HG02642 (cell line): Measurements from ENCODE around the gene NFAM1.

ENCODE experiments used
- ATAC-seq: cut with Tn5 transposase; IDR thresholded peaks from one replicate; pipeline ENCODE4 v1.9.1; 2021; ENCODE audit warnings: mild to moderate bottlenecking; ENCODE audit not compliant: unreplicated experiment, poor library complexity

Gene NFAM1

GRCh38 chr22:42439821-42440674 is 7.8 kb upstream of the NFAM1 start:
- no peak for ATAC-seq

- no peak for ATAC-seq
These were observed 6.9 kb upstream of the NFAM1 start for GRCh38 chr22:42439021-42439567.

GRCh38 chr22:42438293-42438650 is 6.1 kb upstream of the NFAM1 start:
- ATAC-seq: no peak

- ATAC-seq: peak; percentile 70
These were observed 5.5 kb upstream of the NFAM1 start for GRCh38 chr22:42437488-42438292.

- no peak for ATAC-seq
These were observed 4.2 kb upstream of the NFAM1 start for GRCh38 chr22:42436404-42436803.

- ATAC-seq: no peak
These were observed 2.7 kb upstream of the NFAM1 start for GRCh38 chr22:42434748-42435425.

GRCh38 chr22:42433754-42434682 is 1.8 kb upstream of the NFAM1 start:
- ATAC-seq: no peak

GRCh38 chr22:42432818-42433217 is 615 bp upstream of the NFAM1 start:
- ATAC-seq: no peak

- no peak for ATAC-seq
These were observed 693 bp downstream of the NFAM1 start for GRCh38 chr22:42431401-42432019.

- no peak for ATAC-seq
These were observed 1.6 kb downstream of the NFAM1 start for GRCh38 chr22:42430528-42431125.

GRCh38 chr22:42428760-42429159 is 3.4 kb downstream of the NFAM1 start:
- no peak for ATAC-seq

GRCh38 chr22:42428025-42428424 is 4.2 kb downstream of the NFAM1 start:
- ATAC-seq: no peak

- no peak for ATAC-seq
These were observed 5.0 kb downstream of the NFAM1 start for GRCh38 chr22:42427167-42427566.

GRCh38 chr22:42425989-42426355 is 6.2 kb downstream of the NFAM1 start:
- no peak for ATAC-seq

GRCh38 chr22:42425337-42425988 is 6.7 kb downstream of the NFAM1 start:
- ATAC-seq: no peak

GRCh38 chr22:42419243-42419881 is 12.8 kb downstream of the NFAM1 start:
- ATAC-seq: no peak

- no peak for ATAC-seq
These were observed 13.4 kb downstream of the NFAM1 start for GRCh38 chr22:42418811-42419242.
